ENCODE results near the gene CDK14. TPM values are rescaled to one million over a fixed set of nuclear protein-coding genes. Genes with fewer than 3 reads are reported as not detected.

The CDK14 gene
- total and polyA plus RNA-seq, 10 of the 15 experiments (the other 5 are each of a cell fraction or from before 2014, with no cell fraction given), result 6.5 to 61.3 (median 24.2) TPM

- Histone ChIP-seq H3K9me3 (replicated peaks; ENCODE audit: control insufficient read depth, insufficient read depth, low read length) (no peaks in the 10 kb centered on the region), H3K9ac (ENCODE audit: control insufficient read depth, insufficient read depth, low read length) (no peak overlapping the region), H3K27ac (ENCODE audit: control insufficient read depth, insufficient read depth) (no peak overlapping the region), H3K79me2 (ENCODE audit: control insufficient read depth, insufficient read depth, low read length) (no peaks in the 10 kb centered on the region), H3K4me3 (no peak overlapping the region), H3K4me1 (ENCODE audit: control insufficient read depth, insufficient read depth, low read length) (no peaks in the 10 kb centered on the region), H3K36me3 (ENCODE audit: control insufficient read depth in 2 of 2, insufficient read depth in 2 of 2, low read length in 1 of 2) (no peaks in the 10 kb centered on the region; a peak in 1 of 4 replicates), H2AFZ (ENCODE audit: control insufficient read depth, low read depth, low read length) (no peak overlapping the region), H3K27me3 (replicated peaks in 1 of 2; ENCODE audit: control insufficient read depth in 2 of 2, insufficient read depth in 2 of 2, low read length in 1 of 2) (no peaks in the 10 kb centered on the region), H4K20me1 (ENCODE audit: control insufficient read depth, insufficient read depth) (no peaks in the 10 kb centered on the region; the same call in 1 of the 2 replicates), H3K4me2 (ENCODE audit: control insufficient read depth, insufficient read depth) (no peak overlapping the region)
- no peak for DNase-seq (ENCODE audit: low read depth, low spot score)
- BruUV-seq (replicated peaks), result no TSS peak
- RAD21 ChIA-PET (ENCODE audit: unreplicated experiment), result no interaction called here
- FAIRE-seq, result no peak
- SMC1A ChIA-PET (ENCODE audit: uncharacterized antibody, unreplicated experiment), result no interaction called here
- no peak for TF ChIP-seq MTA3 (IDR thresholded peaks at IDR 0.05; ENCODE audit: borderline replicate concordance, low read length)
- TF ChIP-seq SUZ12 (IDR thresholded peaks at IDR 0.05; ENCODE audit: unreplicated experiment), result no peak
- no peak for TF ChIP-seq POLR2AphosphoS5 (IDR thresholded peaks at IDR 0.05; ENCODE audit: low read length)
- no peak for TF ChIP-seq CBX3 (IDR thresholded peaks at IDR 0.05; ENCODE audit: borderline replicate concordance, low read depth)
- TF ChIP-seq TARDBP (IDR thresholded peaks at IDR 0.05; ENCODE audit: borderline replicate concordance), result no peak
- TF ChIP-seq STAT3 (IDR thresholded peaks at IDR 0.05; ENCODE audit: low read depth, low read length), result no peak
- no peak for TF ChIP-seq CBFB (IDR thresholded peaks at IDR 0.05; ENCODE audit: low read depth)
- no peak for TF ChIP-seq HDAC2 (IDR thresholded peaks at IDR 0.05)
- TF ChIP-seq ZSCAN29 (IDR thresholded peaks at IDR 0.05), result no peak
- TF ChIP-seq, protein P1, sequence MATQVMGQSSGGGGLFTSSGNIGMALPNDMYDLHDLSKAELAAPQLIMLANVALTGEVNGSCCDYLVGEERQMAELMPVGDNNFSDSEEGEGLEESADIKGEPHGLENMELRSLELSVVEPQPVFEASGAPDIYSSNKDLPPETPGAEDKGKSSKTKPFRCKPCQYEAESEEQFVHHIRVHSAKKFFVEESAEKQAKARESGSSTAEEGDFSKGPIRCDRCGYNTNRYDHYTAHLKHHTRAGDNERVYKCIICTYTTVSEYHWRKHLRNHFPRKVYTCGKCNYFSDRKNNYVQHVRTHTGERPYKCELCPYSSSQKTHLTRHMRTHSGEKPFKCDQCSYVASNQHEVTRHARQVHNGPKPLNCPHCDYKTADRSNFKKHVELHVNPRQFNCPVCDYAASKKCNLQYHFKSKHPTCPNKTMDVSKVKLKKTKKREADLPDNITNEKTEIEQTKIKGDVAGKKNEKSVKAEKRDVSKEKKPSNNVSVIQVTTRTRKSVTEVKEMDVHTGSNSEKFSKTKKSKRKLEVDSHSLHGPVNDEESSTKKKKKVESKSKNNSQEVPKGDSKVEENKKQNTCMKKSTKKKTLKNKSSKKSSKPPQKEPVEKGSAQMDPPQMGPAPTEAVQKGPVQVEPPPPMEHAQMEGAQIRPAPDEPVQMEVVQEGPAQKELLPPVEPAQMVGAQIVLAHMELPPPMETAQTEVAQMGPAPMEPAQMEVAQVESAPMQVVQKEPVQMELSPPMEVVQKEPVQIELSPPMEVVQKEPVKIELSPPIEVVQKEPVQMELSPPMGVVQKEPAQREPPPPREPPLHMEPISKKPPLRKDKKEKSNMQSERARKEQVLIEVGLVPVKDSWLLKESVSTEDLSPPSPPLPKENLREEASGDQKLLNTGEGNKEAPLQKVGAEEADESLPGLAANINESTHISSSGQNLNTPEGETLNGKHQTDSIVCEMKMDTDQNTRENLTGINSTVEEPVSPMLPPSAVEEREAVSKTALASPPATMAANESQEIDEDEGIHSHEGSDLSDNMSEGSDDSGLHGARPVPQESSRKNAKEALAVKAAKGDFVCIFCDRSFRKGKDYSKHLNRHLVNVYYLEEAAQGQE (IDR thresholded peaks at IDR 0.05; ENCODE audit: low read depth, low read length), result no peak
- TF ChIP-seq POU2F2 (IDR thresholded peaks at IDR 0.05; ENCODE audit: borderline replicate concordance, low read depth, low read length), result no peak
- no peak for TF ChIP-seq FOS (IDR thresholded peaks at IDR 0.05; ENCODE audit: borderline replicate concordance, extremely low read depth, insufficient read length)
- TF ChIP-seq YBX1 (IDR thresholded peaks at IDR 0.05), result no peak
- TF ChIP-seq MEF2B (IDR thresholded peaks at IDR 0.05; ENCODE audit: partially characterized antibody, poor library complexity, severe bottlenecking), result no peak
- no peak for TF ChIP-seq TAF1 (IDR thresholded peaks at IDR 0.05; ENCODE audit: borderline replicate concordance, low read depth, low read length)
- no peak for TF ChIP-seq ZNF207 (IDR thresholded peaks at IDR 0.05; ENCODE audit: borderline replicate concordance)
- TF ChIP-seq, protein P2, sequence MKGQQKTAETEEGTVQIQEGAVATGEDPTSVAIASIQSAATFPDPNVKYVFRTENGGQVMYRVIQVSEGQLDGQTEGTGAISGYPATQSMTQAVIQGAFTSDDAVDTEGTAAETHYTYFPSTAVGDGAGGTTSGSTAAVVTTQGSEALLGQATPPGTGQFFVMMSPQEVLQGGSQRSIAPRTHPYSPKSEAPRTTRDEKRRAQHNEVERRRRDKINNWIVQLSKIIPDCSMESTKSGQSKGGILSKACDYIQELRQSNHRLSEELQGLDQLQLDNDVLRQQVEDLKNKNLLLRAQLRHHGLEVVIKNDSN (IDR thresholded peaks at IDR 0.05; ENCODE audit: borderline replicate concordance, extremely low read length, insufficient read depth, low read depth, low read length), result no peak
- no peak for TF ChIP-seq POLR2AphosphoS2 (IDR thresholded peaks at IDR 0.05; ENCODE audit: low read depth, low read length)
- no peak for TF ChIP-seq ZNF217 (IDR thresholded peaks at IDR 0.05)
- no peak for TF ChIP-seq IKZF1 (conservative IDR thresholded peaks at IDR 0.05)
- intact Hi-C loops (cut with micrococcal nuclease; ENCODE audit: unreplicated experiment), result no loop called here
- 74% methylated on average over 6 of the region's 6 CpGs for WGBS (ENCODE audit: insufficient coverage, insufficient replicate concordance, low lambda C conversion rate, missing lambda C conversion rate)
- POLR2A ChIA-PET, result no interaction called here
- in situ Hi-C loops (cut with MboI), result no loop called here
- CTCF ChIA-PET, result interaction anchor here (0.6 kb wide), 1 partner anchor 887 kb away, joined by 3 read pairs; no protein-coding TSS in a partner anchor
- ATAC-seq, result no peak
These were observed 561.6 kb downstream of the CDK14 start for GRCh38 chr7:91157579-91158320.

Data from GM12878 (cell line).